ENCODE results near the gene CELF3. TPM values are rescaled to one million over a fixed set of nuclear protein-coding genes. Genes with fewer than 3 reads are reported as not detected.

Gene CELF3
- polyA plus RNA-seq, 1 donor from 2014 or later: 89.0 TPM

DNA sequence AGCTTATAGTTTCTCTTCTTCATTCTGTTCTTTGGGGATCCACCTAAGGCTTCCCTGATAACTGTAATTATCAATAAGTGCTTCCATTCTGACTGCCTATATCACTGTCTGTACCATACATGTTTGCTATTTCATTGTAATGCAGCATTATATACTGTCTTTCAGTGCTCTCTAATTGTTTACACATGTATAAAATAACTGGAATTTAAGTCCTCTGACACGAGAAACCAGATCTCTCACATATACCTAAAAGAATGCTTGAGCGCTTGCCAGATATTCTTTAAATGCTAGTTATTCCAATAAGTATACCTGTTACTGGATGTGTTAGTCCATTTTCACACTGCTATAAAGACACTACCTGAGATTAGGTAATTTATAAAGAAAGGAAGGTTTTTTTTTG is 34.7 kb downstream of the CELF3 start:
- no peak overlapping the region for H3K4me2 ChIP-seq (ENCODE audit: low read length)
- no peak for TF ChIP-seq RAD21 (conservative IDR thresholded peaks at IDR 0.05)
- TF ChIP-seq, protein P1, sequence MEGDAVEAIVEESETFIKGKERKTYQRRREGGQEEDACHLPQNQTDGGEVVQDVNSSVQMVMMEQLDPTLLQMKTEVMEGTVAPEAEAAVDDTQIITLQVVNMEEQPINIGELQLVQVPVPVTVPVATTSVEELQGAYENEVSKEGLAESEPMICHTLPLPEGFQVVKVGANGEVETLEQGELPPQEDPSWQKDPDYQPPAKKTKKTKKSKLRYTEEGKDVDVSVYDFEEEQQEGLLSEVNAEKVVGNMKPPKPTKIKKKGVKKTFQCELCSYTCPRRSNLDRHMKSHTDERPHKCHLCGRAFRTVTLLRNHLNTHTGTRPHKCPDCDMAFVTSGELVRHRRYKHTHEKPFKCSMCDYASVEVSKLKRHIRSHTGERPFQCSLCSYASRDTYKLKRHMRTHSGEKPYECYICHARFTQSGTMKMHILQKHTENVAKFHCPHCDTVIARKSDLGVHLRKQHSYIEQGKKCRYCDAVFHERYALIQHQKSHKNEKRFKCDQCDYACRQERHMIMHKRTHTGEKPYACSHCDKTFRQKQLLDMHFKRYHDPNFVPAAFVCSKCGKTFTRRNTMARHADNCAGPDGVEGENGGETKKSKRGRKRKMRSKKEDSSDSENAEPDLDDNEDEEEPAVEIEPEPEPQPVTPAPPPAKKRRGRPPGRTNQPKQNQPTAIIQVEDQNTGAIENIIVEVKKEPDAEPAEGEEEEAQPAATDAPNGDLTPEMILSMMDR (IDR thresholded peaks at IDR 0.05; ENCODE audit: poor library complexity, severe bottlenecking): no peak
- TF ChIP-seq, protein P2, sequence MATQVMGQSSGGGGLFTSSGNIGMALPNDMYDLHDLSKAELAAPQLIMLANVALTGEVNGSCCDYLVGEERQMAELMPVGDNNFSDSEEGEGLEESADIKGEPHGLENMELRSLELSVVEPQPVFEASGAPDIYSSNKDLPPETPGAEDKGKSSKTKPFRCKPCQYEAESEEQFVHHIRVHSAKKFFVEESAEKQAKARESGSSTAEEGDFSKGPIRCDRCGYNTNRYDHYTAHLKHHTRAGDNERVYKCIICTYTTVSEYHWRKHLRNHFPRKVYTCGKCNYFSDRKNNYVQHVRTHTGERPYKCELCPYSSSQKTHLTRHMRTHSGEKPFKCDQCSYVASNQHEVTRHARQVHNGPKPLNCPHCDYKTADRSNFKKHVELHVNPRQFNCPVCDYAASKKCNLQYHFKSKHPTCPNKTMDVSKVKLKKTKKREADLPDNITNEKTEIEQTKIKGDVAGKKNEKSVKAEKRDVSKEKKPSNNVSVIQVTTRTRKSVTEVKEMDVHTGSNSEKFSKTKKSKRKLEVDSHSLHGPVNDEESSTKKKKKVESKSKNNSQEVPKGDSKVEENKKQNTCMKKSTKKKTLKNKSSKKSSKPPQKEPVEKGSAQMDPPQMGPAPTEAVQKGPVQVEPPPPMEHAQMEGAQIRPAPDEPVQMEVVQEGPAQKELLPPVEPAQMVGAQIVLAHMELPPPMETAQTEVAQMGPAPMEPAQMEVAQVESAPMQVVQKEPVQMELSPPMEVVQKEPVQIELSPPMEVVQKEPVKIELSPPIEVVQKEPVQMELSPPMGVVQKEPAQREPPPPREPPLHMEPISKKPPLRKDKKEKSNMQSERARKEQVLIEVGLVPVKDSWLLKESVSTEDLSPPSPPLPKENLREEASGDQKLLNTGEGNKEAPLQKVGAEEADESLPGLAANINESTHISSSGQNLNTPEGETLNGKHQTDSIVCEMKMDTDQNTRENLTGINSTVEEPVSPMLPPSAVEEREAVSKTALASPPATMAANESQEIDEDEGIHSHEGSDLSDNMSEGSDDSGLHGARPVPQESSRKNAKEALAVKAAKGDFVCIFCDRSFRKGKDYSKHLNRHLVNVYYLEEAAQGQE (IDR thresholded peaks at IDR 0.05; ENCODE audit: borderline replicate concordance): no peak
- no peak for TF ChIP-seq MXI1 (conservative IDR thresholded peaks at IDR 0.05; ENCODE audit: poor library complexity, severe bottlenecking)
- TF ChIP-seq TAF1 (IDR thresholded peaks at IDR 0.05; ENCODE audit: low read depth): no peak
- no peak for TF ChIP-seq POLR2AphosphoS5 (IDR thresholded peaks at IDR 0.05)
- TF ChIP-seq EZH2 (IDR thresholded peaks at IDR 0.05; ENCODE audit: borderline replicate concordance, insufficient read depth, low read length, poor library complexity, severe bottlenecking): no peak
- no peak for TF ChIP-seq EP300 (conservative IDR thresholded peaks at IDR 0.05; ENCODE audit: poor library complexity, severe bottlenecking)
- TF ChIP-seq SMC3 (conservative IDR thresholded peaks at IDR 0.05; ENCODE audit: poor library complexity): no peak

DNA sequence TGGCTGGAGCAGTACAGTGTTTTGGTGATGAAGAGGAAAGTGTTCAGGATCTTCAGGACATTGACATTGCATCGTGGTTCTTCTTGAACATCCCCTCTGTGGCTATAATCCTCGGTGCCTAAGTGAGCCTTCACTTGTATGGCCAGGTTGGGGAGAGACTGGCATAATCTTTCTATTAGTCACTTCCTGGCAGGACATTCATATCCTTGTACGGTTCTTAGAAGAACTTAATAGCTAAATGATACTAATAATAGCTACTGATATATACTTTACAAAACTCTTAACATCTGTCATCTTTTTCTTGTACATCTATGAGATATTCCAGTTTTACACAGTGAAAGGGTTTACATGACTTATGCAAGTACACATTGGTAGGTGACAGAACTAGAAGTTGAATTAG is 35.8 kb downstream of the CELF3 start:
- Histone ChIP-seq H3K27me3 (ENCODE audit: insufficient read depth, low read depth, low read length) (no peaks in the 10 kb centered on the region), H3K4me2 (ENCODE audit: low read length) (no peak overlapping the region), H3F3A (ENCODE audit: insufficient read depth, low read length, poor library complexity, severe bottlenecking) (no peaks in the 10 kb centered on the region), H3K79me2 (replicated peaks; ENCODE audit: insufficient read depth, low read length) (no peaks in the 10 kb centered on the region), H3K9me3 (ENCODE audit: low read length) (no peaks in the 10 kb centered on the region), H3K27ac (ENCODE audit: low read length) (no peak overlapping the region), H4K20me1 (ENCODE audit: insufficient read depth) (no peaks in the 10 kb centered on the region), H3K9me2 (ENCODE audit: insufficient read depth, low read length) (no peaks in the 10 kb centered on the region), H3K36me3 (ENCODE audit: insufficient read depth, low read length) (no peaks in the 10 kb centered on the region), H3K4me3 (ENCODE audit: low read length) (no peak overlapping the region), H3K9ac (ENCODE audit: low read length) (no peak overlapping the region), H2AFZ (ENCODE audit: low read depth, low read length) (no peak overlapping the region)
- TF ChIP-seq SMC3 (conservative IDR thresholded peaks at IDR 0.05; ENCODE audit: poor library complexity) (no peak), POLR2AphosphoS5 (IDR thresholded peaks at IDR 0.05) (no peak), RAD21 (conservative IDR thresholded peaks at IDR 0.05) (no peak)
- TF ChIP-seq, protein P1 (IDR thresholded peaks at IDR 0.05; ENCODE audit: poor library complexity, severe bottlenecking): no peak

More for the DNA sequence above, 34.7 kb downstream of the CELF3 start:
- Histone ChIP-seq H3K27me3 (ENCODE audit: insufficient read depth, low read depth, low read length) (no peaks in the 10 kb centered on the region), H3K27ac (ENCODE audit: low read length) (no peak overlapping the region), H3K36me3 (ENCODE audit: insufficient read depth, low read length) (no peaks in the 10 kb centered on the region), H2AFZ (ENCODE audit: low read depth, low read length) (no peak overlapping the region), H3K4me3 (ENCODE audit: low read length) (no peak overlapping the region), H3K9me3 (ENCODE audit: low read length) (no peaks in the 10 kb centered on the region), H4K20me1 (ENCODE audit: insufficient read depth) (no peaks in the 10 kb centered on the region), H3K9me2 (ENCODE audit: insufficient read depth, low read length) (no peaks in the 10 kb centered on the region), H3K79me2 (replicated peaks; ENCODE audit: insufficient read depth, low read length) (no peaks in the 10 kb centered on the region), H3F3A (ENCODE audit: insufficient read depth, low read length, poor library complexity, severe bottlenecking) (no peaks in the 10 kb centered on the region), H3K9ac (ENCODE audit: low read length) (no peak overlapping the region)
